Trophoblast cell (in vitro differentiated cells and primary cell): Measurements from ENCODE around the gene SLX4IP.

Experiments
- DNase-seq, 2 donors: peaks; one replicate each; pipeline ENCODE4 v3.0.0-alpha.2; 2016
- H2AFZ ChIP-seq: 2 replicates; pipeline ENCODE4 v1.6.1; 2013; ENCODE audit warnings: low read length, moderate library complexity, mild to moderate bottlenecking; ENCODE audit not compliant: insufficient read depth, poor library complexity
- H2AK5ac ChIP-seq: 2 replicates; pipeline ENCODE4 v1.6.1; 2013; ENCODE audit warnings: mild to moderate bottlenecking, low read length
- H2BK120ac ChIP-seq: 2 replicates; pipeline ENCODE4 v1.6.1; 2013; ENCODE audit warnings: low read length, mild to moderate bottlenecking, moderate library complexity; ENCODE audit not compliant: insufficient read depth, poor library complexity
- H2BK12ac ChIP-seq: 2 replicates; pipeline ENCODE4 v1.6.1; 2013; ENCODE audit warnings: mild to moderate bottlenecking, low read length, moderate library complexity
- H2BK5ac ChIP-seq: 2 replicates; pipeline ENCODE4 v1.6.1; 2013; ENCODE audit warnings: low read length, low read depth, moderate library complexity, mild to moderate bottlenecking; ENCODE audit not compliant: poor library complexity
- H3K14ac ChIP-seq: 2 replicates; pipeline ENCODE4 v1.6.1; 2013; ENCODE audit warnings: mild to moderate bottlenecking, low read length
- H3K18ac ChIP-seq: 2 replicates; pipeline ENCODE4 v1.6.1; 2013; ENCODE audit warnings: mild to moderate bottlenecking, low read length
- H3K23ac ChIP-seq: 2 replicates; pipeline ENCODE4 v1.6.1; 2013; ENCODE audit warnings: low read length
- H3K27ac ChIP-seq: 2 replicates; pipeline ENCODE4 v1.5.1; 2013; ENCODE audit warnings: low read depth, mild to moderate bottlenecking, inconsistent platforms, low read length, moderate library complexity
- H3K27me3 ChIP-seq: 2 replicates; pipeline ENCODE4 v1.6.1; 2013; ENCODE audit warnings: inconsistent platforms, mild to moderate bottlenecking, low read length, moderate library complexity; ENCODE audit not compliant: insufficient read depth
- H3K36me3 ChIP-seq, 2 experiments: 1 replicate in 1 of 2; 2 replicates in 1 of 2; pipeline ENCODE4 v1.6.1; 2013; ENCODE audit warnings: low read length in 2 of 2, mild to moderate bottlenecking in 2 of 2, moderate library complexity in 1 of 2; ENCODE audit not compliant: insufficient read depth in 2 of 2, control insufficient read depth in 1 of 2
- H3K4ac ChIP-seq: 2 replicates; pipeline ENCODE4 v1.6.1; 2013; ENCODE audit warnings: low read depth, mild to moderate bottlenecking, low read length, moderate library complexity
- H3K4me1 ChIP-seq, 2 experiments: 1 replicate in 1 of 2; 2 replicates in 1 of 2; pipeline ENCODE4 v1.6.1; 2013; ENCODE audit warnings: low read length in 2 of 2, mild to moderate bottlenecking in 2 of 2, moderate library complexity in 1 of 2; ENCODE audit not compliant: insufficient read depth in 2 of 2, control insufficient read depth in 1 of 2
- H3K4me2 ChIP-seq: 2 replicates; pipeline ENCODE4 v1.6.1; 2013; ENCODE audit warnings: inconsistent platforms, mild to moderate bottlenecking, low read length, moderate library complexity
- H3K4me3 ChIP-seq: 2 replicates; pipeline ENCODE4 v1.5.1; 2013; ENCODE audit warnings: mild to moderate bottlenecking, low read depth, low read length, inconsistent platforms
- H3K79me1 ChIP-seq: one replicate; pipeline ENCODE4 v1.6.1; 2013; ENCODE audit warnings: low read length
- H3K79me2 ChIP-seq: 2 replicates; pipeline ENCODE4 v1.6.1; 2013; ENCODE audit warnings: low read length, mild to moderate bottlenecking; ENCODE audit not compliant: control insufficient read depth, insufficient read depth, poor library complexity
- H3K9ac ChIP-seq: 2 replicates; pipeline ENCODE4 v1.6.1; 2013; ENCODE audit warnings: mild to moderate bottlenecking, low read length
- H3K9me3 ChIP-seq: 2 replicates; pipeline ENCODE4 v1.6.1; 2013; ENCODE audit warnings: low read depth, mild to moderate bottlenecking, control low read depth, inconsistent platforms, low read length; ENCODE audit not compliant: insufficient read depth
- H4K12ac ChIP-seq: 2 replicates; pipeline ENCODE4 v1.6.1; 2013; ENCODE audit warnings: low read depth, mild to moderate bottlenecking, low read length, moderate library complexity
- H4K8ac ChIP-seq: 2 replicates; pipeline ENCODE4 v1.6.1; 2013; ENCODE audit warnings: low read depth, mild to moderate bottlenecking, low read length, moderate library complexity
- H4K91ac ChIP-seq: one replicate; pipeline ENCODE4 v1.6.1; 2013; ENCODE audit warnings: low read depth, mild to moderate bottlenecking, low read length, moderate library complexity
- whole genome bisulfite sequencing: extraction: QIAGEN DNeasy Blood & Tissue Kit; methylation state at CpG from one replicate; pipeline ENCODE4 v1.1.7; 2013; ENCODE audit warnings: missing lambda C conversion rate; ENCODE audit not compliant: insufficient read length, insufficient coverage; ENCODE audit errors: extremely low coverage; 5-methylcytosine and 5-hydroxymethylcytosine counted together

Gene SLX4IP

GRCh38 chr20:10649080-10649796 lies 214.1 kb downstream of the SLX4IP start:
- H3K4me1 ChIP-seq = peaks cover 48 to 56% of the 10 kb centered on the region in 2 experiments

GRCh38 chr20:10649797-10650160 lies 214.7 kb downstream of the SLX4IP start:
- Histone ChIP-seq H3K9ac (no peak overlapping the region), H2AFZ (no peak overlapping the region), H3K4me3 (no peak overlapping the region), H2AK5ac (no peak overlapping the region), H3K27me3 (no peaks in the 10 kb centered on the region), H3K4me1 (peaks cover 48 to 57% of the 10 kb centered on the region in 2 experiments), H3K4ac (no peak overlapping the region), H4K91ac (peak overlapping the region; percentile 25), H3K4me2 (no peak overlapping the region), H3K36me3 (peaks cover 38 to 72% of the 10 kb centered on the region in 2 experiments), H3K27ac (peak overlapping the region; percentile 71), H2BK5ac (peak overlapping the region; percentile 47), H3K14ac (no peak overlapping the region), H2BK12ac (no peak overlapping the region), H3K79me2 (peaks cover 4% of the 10 kb centered on the region), H3K79me1 (peaks cover 21% of the 10 kb centered on the region), H2BK120ac (no peak overlapping the region), H4K12ac (no peak overlapping the region), H3K23ac (no peak overlapping the region), H3K9me3 (no peaks in the 10 kb centered on the region), H4K8ac (no peak overlapping the region), H3K18ac (no peak overlapping the region)
- DNase-seq = no peak
- no CpG with 5 or more reads among the region's 3 CpGs for WGBS

More at GRCh38 chr20:10649080-10649796, 214.1 kb downstream of the SLX4IP start:
- Histone ChIP-seq H3K18ac (peak overlapping the region; percentile 6), H3K36me3 (peaks cover 43 to 75% of the 10 kb centered on the region in 2 experiments), H3K79me2 (peaks cover 4% of the 10 kb centered on the region), H3K23ac (no peak overlapping the region), H2BK120ac (peak overlapping the region; percentile 37), H3K9ac (no peak overlapping the region), H2AK5ac (peak overlapping the region; percentile 2), H4K91ac (peak overlapping the region; percentile 5), H2BK5ac (peak overlapping the region; percentile 25), H3K79me1 (peaks cover 21% of the 10 kb centered on the region), H3K27ac (peak overlapping the region; percentile 71), H4K8ac (peak overlapping the region; percentile 54), H2BK12ac (peak overlapping the region; percentile 68), H3K27me3 (no peaks in the 10 kb centered on the region), H3K4me3 (no peak overlapping the region), H3K9me3 (no peaks in the 10 kb centered on the region), H4K12ac (no peak overlapping the region), H3K14ac (peak overlapping the region; percentile 55), H3K4me2 (no peak overlapping the region), H2AFZ (no peak overlapping the region), H3K4ac (no peak overlapping the region)
- DNase-seq = no peak
- no CpG with 5 or more reads among the region's 8 CpGs for WGBS

- no peak overlapping the region for H4K91ac ChIP-seq
- peak overlapping the region; percentile 9 for H3K9ac ChIP-seq
- H3K4ac ChIP-seq = no peak overlapping the region
- H2AFZ ChIP-seq = no peak overlapping the region
- H3K79me2 ChIP-seq = peaks cover 4% of the 10 kb centered on the region
- no peak overlapping the region for H3K14ac ChIP-seq
- H2AK5ac ChIP-seq = no peak overlapping the region
- H2BK5ac ChIP-seq = no peak overlapping the region
- no peak overlapping the region for H4K12ac ChIP-seq
- H3K36me3 ChIP-seq = peaks cover 26 to 56% of the 10 kb centered on the region in 2 experiments
- no peak overlapping the region for H2BK120ac ChIP-seq
- H2BK12ac ChIP-seq = no peak overlapping the region
- H3K79me1 ChIP-seq = peaks cover 30% of the 10 kb centered on the region
- no peak overlapping the region for H3K23ac ChIP-seq
- no peak for DNase-seq
- H3K27ac ChIP-seq = peak overlapping the region; percentile 5
- H3K4me2 ChIP-seq = no peak overlapping the region
- peaks cover 48 to 64% of the 10 kb centered on the region in 2 experiments for H3K4me1 ChIP-seq
- no CpG with 5 or more reads among the region's 15 CpGs for WGBS
- no peaks in the 10 kb centered on the region for H3K9me3 ChIP-seq
- no peak overlapping the region for H3K18ac ChIP-seq
- no peaks in the 10 kb centered on the region for H3K27me3 ChIP-seq
- no peak overlapping the region for H4K8ac ChIP-seq
- no peak overlapping the region for H3K4me3 ChIP-seq
Observed at GRCh38 chr20:10651227-10651990, 216.3 kb downstream of the SLX4IP start.

- peaks cover 29% of the 10 kb centered on the region for H3K79me1 ChIP-seq
Observed at GRCh38 chr20:10652185-10652584, 217.1 kb downstream of the SLX4IP start.

More at GRCh38 chr20:10652185-10652584, 217.1 kb downstream of the SLX4IP start:
- Histone ChIP-seq H3K4me3 (no peak overlapping the region), H3K18ac (peak overlapping the region; percentile 64), H2AK5ac (peak overlapping the region; percentile 87), H3K4ac (peak overlapping the region; percentile 69), H2BK120ac (peak overlapping the region; percentile 48), H3K9me3 (no peaks in the 10 kb centered on the region), H2AFZ (no peak overlapping the region), H3K9ac (no peak overlapping the region), H2BK12ac (no peak overlapping the region), H2BK5ac (peak overlapping the region; percentile 45), H3K36me3 (peaks cover 22 to 48% of the 10 kb centered on the region in 2 experiments), H3K4me1 (peaks cover 47 to 64% of the 10 kb centered on the region in 2 experiments), H3K79me2 (peaks cover 4% of the 10 kb centered on the region), H4K12ac (no peak overlapping the region), H3K14ac (peak overlapping the region; percentile 74), H4K8ac (peak overlapping the region; percentile 67), H3K23ac (no peak overlapping the region), H3K4me2 (no peak overlapping the region), H3K27me3 (no peaks in the 10 kb centered on the region), H4K91ac (peak overlapping the region; percentile 59), H3K27ac (peak overlapping the region; percentile 50)
- WGBS = no CpG with 5 or more reads among the region's 9 CpGs
- no peak for DNase-seq
